ENCODE measurements around the gene FCER1A.
"Not testable (repeated sequence)": the region's sequence is repeated elsewhere in the genome, so short reads cannot be mapped to it uniquely, and the experiment has no call there.

The FCER1A gene

GRCh38 chr1:159302095-159302494 is at the start of gene FCER1A:
Gene FCER1A (plus strand): TSS chr1:159302336. CDS start chr1:159302365, 29 bp downstream.
- no peak for DNase-seq

DNA sequence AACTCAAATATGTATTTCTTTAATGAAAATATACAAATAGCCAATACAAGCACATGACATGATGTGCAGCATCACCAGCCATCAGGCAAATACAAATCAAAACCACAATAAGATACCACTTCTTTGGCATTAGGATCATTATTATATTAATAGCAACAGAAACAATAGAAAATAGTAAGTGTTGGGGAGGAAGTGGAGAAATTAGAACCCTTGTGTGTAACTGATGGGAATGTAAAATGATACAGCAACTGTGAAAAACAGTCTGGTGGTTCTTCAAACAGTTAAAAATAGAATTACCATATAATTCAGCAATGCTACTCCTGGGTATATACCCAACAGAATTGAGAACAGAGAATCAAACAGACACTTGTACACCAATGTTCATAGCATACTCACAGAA is 40.8 kb upstream of the FCER1A start:
- no peak for DNase-seq

DNA sequence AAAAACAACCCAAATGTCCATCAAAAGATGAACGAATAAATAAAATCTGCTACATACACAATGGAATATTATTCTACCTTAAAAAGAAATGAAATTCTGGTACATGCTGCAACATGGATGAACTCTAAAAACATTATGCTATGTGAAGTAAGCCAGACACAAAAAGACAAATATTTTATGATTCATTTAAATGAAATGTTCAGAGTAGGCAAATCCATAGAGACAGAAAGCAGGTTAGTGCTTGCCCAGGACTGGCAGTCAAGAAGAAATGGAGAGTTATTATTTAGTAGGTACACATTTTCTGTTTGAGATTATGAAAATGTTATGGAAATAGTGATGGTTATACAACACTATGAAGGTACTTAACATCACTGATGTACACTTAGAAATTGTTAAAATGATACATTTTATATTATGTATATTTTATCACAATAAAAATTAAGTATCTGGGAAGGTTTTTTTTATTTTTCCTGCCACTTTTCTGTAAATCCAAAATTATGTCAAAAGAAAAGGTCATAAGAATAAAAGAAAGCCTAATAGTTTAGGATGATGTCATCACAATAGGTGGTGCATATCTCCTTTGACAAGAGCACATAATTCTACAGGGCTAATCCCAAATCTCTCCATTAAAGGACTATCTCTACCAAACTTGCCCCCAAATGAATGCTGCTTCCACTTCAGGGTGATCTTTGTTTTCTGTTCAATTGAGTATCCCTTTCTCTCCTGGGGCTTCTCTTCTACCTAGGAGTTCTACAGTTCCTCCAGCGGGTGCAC is 40.2 kb upstream of the FCER1A start:
- no peak for DNase-seq

GRCh38 chr1:159266832-159267231 is 35.3 kb upstream of the FCER1A start:
- no peak for DNase-seq

DNA sequence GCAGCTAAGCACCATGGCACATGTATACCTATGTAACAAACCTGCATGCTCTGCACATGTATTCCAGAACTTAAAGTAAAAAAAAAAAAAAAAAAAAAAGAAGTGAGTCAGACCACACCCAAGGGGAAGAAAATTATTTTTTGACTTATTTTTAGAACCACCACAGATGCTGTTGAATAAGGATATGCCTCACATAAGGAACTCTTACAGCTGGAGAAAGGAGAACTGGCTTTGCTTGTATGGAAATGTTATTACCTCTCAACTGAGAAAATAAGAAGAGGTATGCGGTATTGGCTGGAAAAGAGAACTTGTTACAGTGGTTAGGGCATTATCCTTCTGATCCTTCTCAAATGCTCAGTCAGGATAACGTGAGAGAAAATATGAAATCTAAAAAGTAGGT is 27.5 kb upstream of the FCER1A start:
- DNase-seq: no peak

DNA sequence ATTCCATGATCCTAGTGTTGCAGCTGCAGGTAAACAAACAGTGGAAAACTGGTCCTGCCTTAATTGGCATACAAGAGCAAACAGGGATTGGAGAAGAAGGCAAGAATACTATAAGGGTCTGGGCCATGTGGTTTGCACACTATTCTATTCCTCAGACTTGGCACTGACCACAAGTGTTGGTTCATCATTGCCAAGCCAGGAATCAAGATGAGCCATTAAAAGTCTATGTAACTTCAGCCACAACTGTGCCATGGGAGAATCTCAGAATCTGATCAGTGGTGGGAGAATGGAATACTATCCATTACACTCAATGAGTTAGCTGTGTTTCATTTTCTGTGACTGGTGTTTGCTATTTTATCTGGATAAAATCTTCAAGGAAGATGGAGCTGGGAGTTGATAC is 26.2 kb upstream of the FCER1A start:
- no peak for DNase-seq

GRCh38 chr1:159279773-159280172 is 22.4 kb upstream of the FCER1A start:
- no peak for DNase-seq

DNA sequence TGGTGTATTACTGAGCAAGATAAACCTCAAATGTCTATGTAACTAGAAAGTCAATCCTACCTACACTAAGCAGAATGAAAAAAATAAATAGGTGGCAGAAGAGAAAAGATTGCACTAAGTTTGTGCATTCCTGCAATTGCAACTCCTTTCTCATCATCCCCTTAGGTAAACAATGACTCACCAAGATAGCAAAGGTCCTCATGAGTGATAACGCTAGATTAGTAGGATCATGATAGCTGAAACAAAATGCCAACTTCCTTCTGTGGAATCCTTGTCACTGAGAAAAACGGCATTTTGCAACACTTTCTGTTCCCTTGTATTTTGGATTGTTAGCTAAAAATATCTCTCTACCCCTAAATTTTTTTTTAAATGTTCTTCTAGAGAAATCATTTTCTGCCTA is 20.0 kb upstream of the FCER1A start:
- DNase-seq: no peak

GRCh38 chr1:159289060-159289459 is 13.1 kb upstream of the FCER1A start:
- no peak for DNase-seq

DNA sequence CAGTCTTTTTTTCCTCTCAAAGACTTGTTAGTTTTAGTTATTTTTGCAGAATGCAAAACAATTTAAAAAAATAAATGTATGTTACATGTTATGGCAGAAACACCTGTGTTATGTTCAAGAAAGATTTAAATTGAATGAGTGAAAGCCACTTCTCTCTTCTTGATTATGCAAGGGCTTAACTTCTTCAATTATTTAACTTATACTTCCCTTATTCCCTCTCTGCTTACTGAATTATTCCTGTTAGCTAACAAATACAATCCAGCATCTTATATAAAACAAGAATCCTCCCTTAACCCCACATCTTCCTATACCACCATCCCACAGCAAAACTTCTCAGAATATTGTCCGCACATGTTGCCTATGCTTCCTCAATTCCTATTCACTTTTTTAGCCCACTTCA is 10.7 kb upstream of the FCER1A start:
- no peak for DNase-seq

DNA sequence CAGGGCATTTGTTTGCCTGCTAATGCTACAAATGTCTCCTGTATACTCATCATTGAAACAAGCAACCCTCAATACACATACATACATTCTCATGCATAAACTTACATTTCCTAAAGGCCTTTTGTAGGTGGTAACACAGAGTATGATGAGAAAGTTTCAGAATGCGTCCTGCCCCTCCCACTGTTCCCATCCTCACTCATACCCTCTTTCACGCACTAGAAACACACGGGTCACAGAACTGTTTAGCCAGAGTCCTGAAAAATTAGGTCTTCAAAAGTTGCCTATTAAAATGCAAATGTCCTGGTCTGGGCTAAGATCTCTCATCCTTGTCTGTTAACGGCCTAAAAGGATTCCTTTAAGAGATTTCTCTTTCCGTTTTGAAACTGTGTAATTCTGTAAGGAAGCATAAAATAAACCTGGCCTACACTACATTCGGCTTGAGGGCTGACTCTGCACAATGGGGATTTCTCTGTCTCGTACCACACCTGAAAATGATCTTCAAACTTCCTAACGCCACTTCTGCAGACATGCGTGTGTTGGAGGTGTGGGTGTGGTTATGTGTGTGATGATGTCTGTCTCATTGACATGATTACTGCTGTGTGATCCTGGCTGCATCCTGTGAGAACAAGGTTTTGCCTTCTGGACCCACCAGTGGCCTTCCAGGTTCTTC is 5.3 kb upstream of the FCER1A start:
- no peak for DNase-seq

- DNase-seq: no peak
Observed at GRCh38 chr1:159300146-159300545, 2.0 kb upstream of the FCER1A start.

DNA sequence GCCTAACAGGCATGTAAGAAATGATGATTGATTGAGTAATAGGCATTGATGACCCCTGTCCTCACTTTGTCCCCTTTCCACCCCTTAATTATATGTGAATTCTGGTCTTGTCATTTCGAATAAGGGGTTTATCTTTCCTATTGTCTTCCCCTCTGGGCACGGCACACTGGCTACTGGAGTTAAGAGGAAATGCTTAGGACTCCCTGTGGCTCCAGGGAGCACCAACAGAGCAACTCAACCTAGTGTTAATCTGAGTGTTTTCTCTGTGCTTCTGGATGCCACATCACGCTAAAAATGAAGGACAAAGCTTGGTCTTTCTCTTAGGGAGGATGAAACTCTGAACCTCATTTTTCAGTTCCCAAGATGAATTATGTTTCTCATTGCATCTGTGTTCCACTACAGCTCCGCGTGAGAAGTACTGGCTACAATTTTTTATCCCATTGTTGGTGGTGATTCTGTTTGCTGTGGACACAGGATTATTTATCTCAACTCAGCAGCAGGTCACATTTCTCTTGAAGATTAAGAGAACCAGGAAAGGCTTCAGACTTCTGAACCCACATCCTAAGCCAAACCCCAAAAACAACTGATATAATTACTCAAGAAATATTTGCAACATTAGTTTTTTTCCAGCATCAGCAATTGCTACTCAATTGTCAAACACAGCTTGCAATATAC is 5.3 kb downstream of the FCER1A start:
- no peak for DNase-seq

DNA sequence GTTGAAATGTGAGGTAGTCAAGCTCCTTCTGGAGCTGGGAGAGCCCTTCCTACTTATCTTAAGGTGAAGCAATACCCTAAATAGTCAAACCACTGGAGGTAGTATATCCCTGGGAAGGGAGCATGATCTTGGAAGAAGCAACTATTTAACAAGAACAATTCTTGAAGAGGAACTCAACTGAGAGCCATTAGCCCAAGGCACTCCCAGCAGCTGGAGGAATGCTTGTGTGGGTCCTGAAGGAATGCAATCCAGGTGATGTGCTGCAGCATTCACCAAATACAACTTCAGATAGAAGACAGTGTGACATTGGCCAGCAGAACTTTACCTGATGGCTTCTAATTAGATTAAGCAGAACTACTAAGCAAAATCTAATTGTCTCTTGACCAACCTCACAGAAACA is 9.5 kb downstream of the FCER1A start:
- DNase-seq: no peak

DNA sequence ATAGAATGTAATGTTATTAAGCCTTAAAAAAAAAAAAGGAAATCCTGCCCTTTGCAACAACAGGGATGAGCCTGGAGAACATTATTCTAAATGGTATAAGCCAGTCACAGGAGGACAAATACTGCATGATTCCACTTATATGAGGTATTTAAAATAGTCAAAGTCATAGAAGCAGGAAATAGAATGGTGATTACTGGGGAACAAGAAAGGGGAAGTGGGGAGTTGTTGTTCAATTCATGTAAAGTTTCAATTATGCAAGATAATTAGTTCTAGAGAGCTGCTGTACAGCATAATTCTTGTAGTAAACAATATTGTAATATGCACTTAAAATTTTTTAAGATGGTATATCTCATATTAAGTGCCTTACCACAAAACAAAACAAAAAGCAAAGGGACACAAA is 13.2 kb downstream of the FCER1A start:
- no peak for DNase-seq

GRCh38 chr1:159318784-159319551 is 16.8 kb downstream of the FCER1A start:
- no peak for DNase-seq

- DNase-seq: no peak
Observed at GRCh38 chr1:159334797-159335196, 32.7 kb downstream of the FCER1A start.

DNA sequence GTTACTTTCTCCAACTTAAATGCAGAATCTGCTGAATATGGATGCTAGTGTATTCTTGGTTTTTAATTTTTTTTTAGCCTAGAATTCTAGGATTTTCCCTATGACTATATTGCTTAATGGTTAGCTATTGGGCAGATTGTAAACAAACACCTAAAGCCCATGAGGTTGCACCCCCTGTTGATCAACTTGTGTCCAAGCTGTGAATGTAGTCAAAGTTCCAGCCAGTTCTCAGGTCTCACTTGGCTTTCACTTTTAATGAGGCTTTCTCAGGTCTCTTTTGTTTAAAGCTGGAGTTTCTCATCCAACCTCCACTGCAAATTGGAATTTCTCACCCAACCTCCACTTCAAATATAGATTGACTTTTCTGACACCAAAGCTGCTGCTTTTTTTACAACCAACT is 35.9 kb downstream of the FCER1A start:
- DNase-seq: no peak

DNA sequence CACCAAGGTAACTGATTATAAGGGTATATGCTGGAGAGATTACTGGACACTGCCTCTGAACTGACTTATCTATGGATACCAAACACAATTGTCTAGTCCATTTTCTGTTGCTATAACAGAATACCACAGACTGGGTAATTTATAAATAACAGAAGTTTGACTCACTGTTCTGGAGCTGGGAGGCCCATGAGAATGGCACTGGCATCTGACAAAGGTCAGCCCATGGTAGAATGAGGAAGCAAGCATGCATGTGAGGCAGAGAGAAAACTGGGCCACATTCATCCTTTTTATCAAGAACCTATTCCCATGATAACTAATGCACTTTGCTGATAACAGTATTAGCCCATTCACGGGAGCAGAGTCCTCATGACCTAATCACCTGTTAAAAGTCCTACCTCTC is 37.4 kb downstream of the FCER1A start:
- DNase-seq: no peak

GRCh38 chr1:159341736-159342135 is 39.6 kb downstream of the FCER1A start:
- no peak for DNase-seq

GRCh38 chr1:159342761-159343425 is 40.8 kb downstream of the FCER1A start:
- no peak for DNase-seq

- not testable (repeated sequence) for DNase-seq
Observed at GRCh38 chr1:159349374-159349773, 47.2 kb downstream of the FCER1A start.

- no peak for DNase-seq
Observed at GRCh38 chr1:159352436-159352835, 50.3 kb downstream of the FCER1A start.

Data from NCI-H748 treated with DMSO at 0.1 percent for 48 hours (cell line).